ENCODE results near the gene DNAH12.

DNA sequence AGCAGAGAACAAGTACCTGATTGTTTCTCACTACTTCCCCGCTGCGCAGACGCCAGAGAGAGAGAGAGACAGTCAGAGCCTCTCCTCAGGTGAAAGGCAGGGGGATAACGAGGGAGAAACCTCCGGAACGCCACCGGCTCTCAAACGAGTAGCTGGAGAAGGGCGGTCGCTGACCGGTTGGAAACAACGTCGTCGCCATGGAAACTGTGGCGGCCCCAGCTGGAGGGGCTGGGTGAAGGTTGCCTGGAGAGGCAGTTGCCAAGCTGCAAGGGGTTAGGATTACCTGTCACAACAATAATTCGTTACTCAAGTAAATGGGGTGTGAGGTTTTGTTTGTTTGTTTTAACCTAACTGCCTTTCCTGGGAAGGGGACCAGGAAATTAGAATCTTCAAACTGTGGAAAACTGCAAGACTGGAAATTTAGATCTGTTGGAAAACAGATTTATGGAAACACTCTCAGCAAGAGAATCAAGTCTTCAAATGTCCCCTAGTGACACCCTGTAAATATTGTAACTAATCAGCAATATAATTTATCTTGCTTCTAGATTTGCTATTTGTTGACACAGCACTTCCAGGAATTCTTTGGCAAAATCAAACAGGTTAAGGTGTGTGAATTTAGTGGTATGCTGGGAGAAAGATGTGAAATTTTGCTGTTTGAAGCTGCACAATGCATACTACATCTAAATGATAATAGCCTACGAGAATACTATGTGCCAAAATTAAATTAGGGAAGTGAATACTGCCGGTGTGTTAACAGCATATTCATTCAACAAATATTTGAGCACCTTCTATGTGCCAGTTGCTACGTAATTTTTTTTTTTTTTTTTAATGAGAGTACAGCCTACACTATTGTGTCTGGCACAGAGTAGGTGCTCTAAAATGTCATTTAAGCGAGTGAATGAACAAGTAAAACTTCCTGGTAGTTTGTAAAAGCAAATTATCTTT, at the start of gene DNAH12:
- TF ChIP-seq, protein P1, sequence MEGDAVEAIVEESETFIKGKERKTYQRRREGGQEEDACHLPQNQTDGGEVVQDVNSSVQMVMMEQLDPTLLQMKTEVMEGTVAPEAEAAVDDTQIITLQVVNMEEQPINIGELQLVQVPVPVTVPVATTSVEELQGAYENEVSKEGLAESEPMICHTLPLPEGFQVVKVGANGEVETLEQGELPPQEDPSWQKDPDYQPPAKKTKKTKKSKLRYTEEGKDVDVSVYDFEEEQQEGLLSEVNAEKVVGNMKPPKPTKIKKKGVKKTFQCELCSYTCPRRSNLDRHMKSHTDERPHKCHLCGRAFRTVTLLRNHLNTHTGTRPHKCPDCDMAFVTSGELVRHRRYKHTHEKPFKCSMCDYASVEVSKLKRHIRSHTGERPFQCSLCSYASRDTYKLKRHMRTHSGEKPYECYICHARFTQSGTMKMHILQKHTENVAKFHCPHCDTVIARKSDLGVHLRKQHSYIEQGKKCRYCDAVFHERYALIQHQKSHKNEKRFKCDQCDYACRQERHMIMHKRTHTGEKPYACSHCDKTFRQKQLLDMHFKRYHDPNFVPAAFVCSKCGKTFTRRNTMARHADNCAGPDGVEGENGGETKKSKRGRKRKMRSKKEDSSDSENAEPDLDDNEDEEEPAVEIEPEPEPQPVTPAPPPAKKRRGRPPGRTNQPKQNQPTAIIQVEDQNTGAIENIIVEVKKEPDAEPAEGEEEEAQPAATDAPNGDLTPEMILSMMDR (IDR thresholded peaks at IDR 0.05), result no peak
- TF ChIP-seq, protein P2, sequence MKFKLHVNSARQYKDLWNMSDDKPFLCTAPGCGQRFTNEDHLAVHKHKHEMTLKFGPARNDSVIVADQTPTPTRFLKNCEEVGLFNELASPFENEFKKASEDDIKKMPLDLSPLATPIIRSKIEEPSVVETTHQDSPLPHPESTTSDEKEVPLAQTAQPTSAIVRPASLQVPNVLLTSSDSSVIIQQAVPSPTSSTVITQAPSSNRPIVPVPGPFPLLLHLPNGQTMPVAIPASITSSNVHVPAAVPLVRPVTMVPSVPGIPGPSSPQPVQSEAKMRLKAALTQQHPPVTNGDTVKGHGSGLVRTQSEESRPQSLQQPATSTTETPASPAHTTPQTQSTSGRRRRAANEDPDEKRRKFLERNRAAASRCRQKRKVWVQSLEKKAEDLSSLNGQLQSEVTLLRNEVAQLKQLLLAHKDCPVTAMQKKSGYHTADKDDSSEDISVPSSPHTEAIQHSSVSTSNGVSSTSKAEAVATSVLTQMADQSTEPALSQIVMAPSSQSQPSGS (CRISPR knock-in tag; IDR thresholded peaks at IDR 0.05; ENCODE audit: borderline replicate concordance, low read depth), result no peak
- TF ChIP-seq MYBL2 (CRISPR knock-in tag; IDR thresholded peaks at IDR 0.05), result no peak
- TF ChIP-seq, protein P3, sequence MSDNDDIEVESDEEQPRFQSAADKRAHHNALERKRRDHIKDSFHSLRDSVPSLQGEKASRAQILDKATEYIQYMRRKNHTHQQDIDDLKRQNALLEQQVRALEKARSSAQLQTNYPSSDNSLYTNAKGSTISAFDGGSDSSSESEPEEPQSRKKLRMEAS (CRISPR knock-in tag; IDR thresholded peaks at IDR 0.05), result no peak
- TF ChIP-seq, protein P4, sequence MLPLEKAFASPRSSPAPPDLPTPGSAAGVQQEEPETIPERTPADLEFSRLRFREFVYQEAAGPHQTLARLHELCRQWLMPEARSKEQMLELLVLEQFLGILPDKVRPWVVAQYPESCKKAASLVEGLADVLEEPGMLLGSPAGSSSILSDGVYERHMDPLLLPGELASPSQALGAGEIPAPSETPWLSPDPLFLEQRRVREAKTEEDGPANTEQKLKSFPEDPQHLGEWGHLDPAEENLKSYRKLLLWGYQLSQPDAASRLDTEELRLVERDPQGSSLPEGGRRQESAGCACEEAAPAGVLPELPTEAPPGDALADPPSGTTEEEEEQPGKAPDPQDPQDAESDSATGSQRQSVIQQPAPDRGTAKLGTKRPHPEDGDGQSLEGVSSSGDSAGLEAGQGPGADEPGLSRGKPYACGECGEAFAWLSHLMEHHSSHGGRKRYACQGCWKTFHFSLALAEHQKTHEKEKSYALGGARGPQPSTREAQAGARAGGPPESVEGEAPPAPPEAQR (CRISPR knock-in tag; IDR thresholded peaks at IDR 0.05), result no peak
- TF ChIP-seq, protein P5, sequence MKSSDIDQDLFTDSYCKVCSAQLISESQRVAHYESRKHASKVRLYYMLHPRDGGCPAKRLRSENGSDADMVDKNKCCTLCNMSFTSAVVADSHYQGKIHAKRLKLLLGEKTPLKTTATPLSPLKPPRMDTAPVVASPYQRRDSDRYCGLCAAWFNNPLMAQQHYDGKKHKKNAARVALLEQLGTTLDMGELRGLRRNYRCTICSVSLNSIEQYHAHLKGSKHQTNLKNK (CRISPR knock-in tag; IDR thresholded peaks at IDR 0.05), result no peak
- TF ChIP-seq, protein P6, sequence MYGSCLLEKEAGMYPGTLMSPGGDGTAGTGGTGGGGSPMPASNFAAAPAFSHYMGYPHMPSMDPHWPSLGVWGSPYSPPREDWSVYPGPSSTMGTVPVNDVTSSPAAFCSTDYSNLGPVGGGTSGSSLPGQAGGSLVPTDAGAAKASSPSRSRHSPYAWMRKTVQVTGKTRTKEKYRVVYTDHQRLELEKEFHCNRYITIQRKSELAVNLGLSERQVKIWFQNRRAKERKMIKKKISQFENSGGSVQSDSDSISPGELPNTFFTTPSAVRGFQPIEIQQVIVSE (CRISPR knock-in tag; IDR thresholded peaks at IDR 0.05; ENCODE audit: borderline replicate concordance), result no peak
- TF ChIP-seq NFYB (CRISPR knock-in tag; conservative IDR thresholded peaks at IDR 0.05; ENCODE audit: low read depth), result no peak
- no peak for TF ChIP-seq JUN (CRISPR knock-in tag; IDR thresholded peaks at IDR 0.05)
- TF ChIP-seq MXD4 (CRISPR knock-in tag; IDR thresholded peaks at IDR 0.05; ENCODE audit: borderline replicate concordance), result no peak
- TF ChIP-seq NR1H2 (CRISPR knock-in tag; IDR thresholded peaks at IDR 0.05), result no peak
- TF ChIP-seq, protein P7, sequence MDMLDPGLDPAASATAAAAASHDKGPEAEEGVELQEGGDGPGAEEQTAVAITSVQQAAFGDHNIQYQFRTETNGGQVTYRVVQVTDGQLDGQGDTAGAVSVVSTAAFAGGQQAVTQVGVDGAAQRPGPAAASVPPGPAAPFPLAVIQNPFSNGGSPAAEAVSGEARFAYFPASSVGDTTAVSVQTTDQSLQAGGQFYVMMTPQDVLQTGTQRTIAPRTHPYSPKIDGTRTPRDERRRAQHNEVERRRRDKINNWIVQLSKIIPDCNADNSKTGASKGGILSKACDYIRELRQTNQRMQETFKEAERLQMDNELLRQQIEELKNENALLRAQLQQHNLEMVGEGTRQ (CRISPR knock-in tag; IDR thresholded peaks at IDR 0.05), result no peak
- TF ChIP-seq, protein P8, sequence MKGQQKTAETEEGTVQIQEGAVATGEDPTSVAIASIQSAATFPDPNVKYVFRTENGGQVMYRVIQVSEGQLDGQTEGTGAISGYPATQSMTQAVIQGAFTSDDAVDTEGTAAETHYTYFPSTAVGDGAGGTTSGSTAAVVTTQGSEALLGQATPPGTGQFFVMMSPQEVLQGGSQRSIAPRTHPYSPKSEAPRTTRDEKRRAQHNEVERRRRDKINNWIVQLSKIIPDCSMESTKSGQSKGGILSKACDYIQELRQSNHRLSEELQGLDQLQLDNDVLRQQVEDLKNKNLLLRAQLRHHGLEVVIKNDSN (CRISPR knock-in tag; IDR thresholded peaks at IDR 0.05), result no peak
